ENCODE data around the gene TBC1D13. TPM values are rescaled to one million over a fixed set of nuclear protein-coding genes. Genes with fewer than 3 reads are reported as not detected.
"Not testable (repeated sequence)": the region's sequence is repeated elsewhere in the genome, so short reads cannot be mapped to it uniquely, and the experiment has no call there.

TBC1D13 gene
- total RNA-seq, 1 donor: 17.0 TPM

DNA sequence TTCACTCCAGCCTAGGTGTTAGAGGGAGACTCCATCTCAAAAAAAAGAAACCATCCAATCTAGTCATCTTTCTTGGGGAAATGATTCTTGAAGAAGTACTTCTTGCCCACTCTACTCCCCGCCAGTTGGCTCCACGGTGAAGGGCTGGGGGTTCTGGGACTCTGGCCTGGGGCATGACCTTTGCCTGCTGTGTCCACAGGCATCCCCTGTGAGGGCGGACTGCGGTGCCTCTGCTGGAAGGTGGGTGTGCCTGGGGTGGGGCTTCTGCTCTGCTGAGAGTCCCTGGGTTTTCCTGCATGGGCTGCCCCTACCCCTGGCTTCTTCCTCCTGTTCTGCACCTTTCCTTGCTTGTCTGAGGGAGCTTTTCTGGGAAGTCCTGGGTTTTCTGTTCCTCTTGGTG lies 3.5 kb downstream of the TBC1D13 start:
- H3K4me2 ChIP-seq (ENCODE audit: insufficient read depth, low read length): no peak overlapping the region
- H3K27me3 ChIP-seq (ENCODE audit: insufficient read depth, low read length): no peaks in the 10 kb centered on the region
- peaks cover 43% of the 10 kb centered on the region for H3K36me3 ChIP-seq (ENCODE audit: insufficient read depth, low read length)
- H2AFZ ChIP-seq (ENCODE audit: low read length): no peak overlapping the region
- DNase-seq (ENCODE audit: insufficient read length, low spot score, missing footprints): no peak
- H3K4me1 ChIP-seq (ENCODE audit: insufficient read depth, low read length): peaks cover 6% of the 10 kb centered on the region
- TF ChIP-seq, protein P1, sequence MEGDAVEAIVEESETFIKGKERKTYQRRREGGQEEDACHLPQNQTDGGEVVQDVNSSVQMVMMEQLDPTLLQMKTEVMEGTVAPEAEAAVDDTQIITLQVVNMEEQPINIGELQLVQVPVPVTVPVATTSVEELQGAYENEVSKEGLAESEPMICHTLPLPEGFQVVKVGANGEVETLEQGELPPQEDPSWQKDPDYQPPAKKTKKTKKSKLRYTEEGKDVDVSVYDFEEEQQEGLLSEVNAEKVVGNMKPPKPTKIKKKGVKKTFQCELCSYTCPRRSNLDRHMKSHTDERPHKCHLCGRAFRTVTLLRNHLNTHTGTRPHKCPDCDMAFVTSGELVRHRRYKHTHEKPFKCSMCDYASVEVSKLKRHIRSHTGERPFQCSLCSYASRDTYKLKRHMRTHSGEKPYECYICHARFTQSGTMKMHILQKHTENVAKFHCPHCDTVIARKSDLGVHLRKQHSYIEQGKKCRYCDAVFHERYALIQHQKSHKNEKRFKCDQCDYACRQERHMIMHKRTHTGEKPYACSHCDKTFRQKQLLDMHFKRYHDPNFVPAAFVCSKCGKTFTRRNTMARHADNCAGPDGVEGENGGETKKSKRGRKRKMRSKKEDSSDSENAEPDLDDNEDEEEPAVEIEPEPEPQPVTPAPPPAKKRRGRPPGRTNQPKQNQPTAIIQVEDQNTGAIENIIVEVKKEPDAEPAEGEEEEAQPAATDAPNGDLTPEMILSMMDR (IDR thresholded peaks at IDR 0.05; ENCODE audit: extremely low read depth, low read depth, low read length): no peak
- H3K9me3 ChIP-seq (ENCODE audit: low read depth, low read length): no peaks in the 10 kb centered on the region
- H3K79me2 ChIP-seq (ENCODE audit: insufficient read depth, low read length): peaks cover 25% of the 10 kb centered on the region
- H3K27ac ChIP-seq (ENCODE audit: low read depth, low read length): no peak overlapping the region
- H3K4me3 ChIP-seq (ENCODE audit: insufficient read depth, low read length): no peak overlapping the region
- H4K20me1 ChIP-seq (ENCODE audit: insufficient read depth, low read length): peaks cover 3% of the 10 kb centered on the region

DNA sequence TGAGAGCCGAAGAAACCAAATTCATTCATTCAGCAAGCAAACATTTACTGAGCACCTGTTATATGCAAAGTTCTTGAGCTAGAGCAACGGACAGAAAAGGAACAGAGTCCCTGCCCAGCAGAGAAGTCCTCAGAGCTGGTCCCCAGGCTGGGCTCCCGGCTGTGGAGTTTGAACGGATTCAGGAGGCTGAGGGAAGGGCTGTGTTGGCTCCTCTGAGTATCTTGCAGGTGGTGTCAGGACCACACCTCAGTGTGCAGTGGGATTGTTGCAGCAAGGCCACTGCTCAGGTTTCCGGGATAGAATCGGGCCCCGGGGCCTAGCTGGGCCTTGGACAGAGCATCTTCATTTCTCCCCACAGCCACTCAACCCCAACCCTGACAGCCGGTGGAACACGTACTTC lies 5.1 kb downstream of the TBC1D13 start:
- Histone ChIP-seq H3K36me3 (ENCODE audit: insufficient read depth, low read length) (peaks cover 54% of the 10 kb centered on the region), H3K9me3 (ENCODE audit: low read depth, low read length) (no peaks in the 10 kb centered on the region), H2AFZ (ENCODE audit: low read length) (no peak overlapping the region)

DNA sequence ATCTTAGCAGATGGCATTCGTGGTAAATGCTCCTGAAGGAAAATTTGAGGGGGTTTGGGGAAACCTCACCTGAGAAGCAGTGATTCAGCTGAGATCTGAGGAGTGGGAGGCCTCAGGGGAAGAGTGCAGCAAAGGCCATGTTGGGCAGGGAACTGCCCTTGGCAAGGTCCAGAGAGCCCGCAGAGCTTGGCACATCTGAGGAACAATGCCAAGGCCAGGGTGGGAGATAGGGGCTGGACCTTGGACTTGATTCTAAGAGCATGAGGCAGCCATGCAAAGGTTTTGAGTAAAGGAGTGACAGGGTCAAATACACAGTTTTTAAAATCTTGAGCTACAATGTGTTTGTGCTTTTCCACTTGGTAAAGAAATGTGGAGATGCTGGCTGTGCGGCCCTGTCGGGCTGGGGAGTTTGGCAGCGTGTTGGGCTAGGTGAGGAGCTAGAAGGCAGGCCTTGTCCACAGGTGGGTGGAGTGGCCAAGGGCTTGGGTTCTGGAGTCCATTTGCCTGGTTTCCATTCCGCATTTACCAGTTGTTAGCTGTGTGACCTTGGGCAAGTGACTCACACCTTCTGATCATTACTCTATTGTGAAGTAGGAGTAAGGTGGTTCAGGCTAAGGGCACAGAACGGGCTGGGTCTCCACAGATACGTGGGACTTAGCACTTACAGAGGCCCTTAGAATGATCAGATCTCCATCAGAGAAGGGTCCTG lies 6.1 kb downstream of the TBC1D13 start:
- H3K36me3 ChIP-seq (ENCODE audit: insufficient read depth, low read length): peaks cover 58% of the 10 kb centered on the region
- H3K4me3 ChIP-seq (ENCODE audit: insufficient read depth, low read length): no peak overlapping the region
- peaks cover 3% of the 10 kb centered on the region for H4K20me1 ChIP-seq (ENCODE audit: insufficient read depth, low read length)
- no peaks in the 10 kb centered on the region for H3K27me3 ChIP-seq (ENCODE audit: insufficient read depth, low read length)
- H2AFZ ChIP-seq (ENCODE audit: low read length): no peak overlapping the region
- H3K4me1 ChIP-seq (ENCODE audit: insufficient read depth, low read length): peaks cover 3% of the 10 kb centered on the region
- H3K79me2 ChIP-seq (ENCODE audit: insufficient read depth, low read length): peaks cover 10% of the 10 kb centered on the region
- no peak overlapping the region for H3K4me2 ChIP-seq (ENCODE audit: insufficient read depth, low read length)
- H3K9me3 ChIP-seq (ENCODE audit: low read depth, low read length): no peaks in the 10 kb centered on the region
- TF ChIP-seq, protein P1 (IDR thresholded peaks at IDR 0.05; ENCODE audit: extremely low read depth, low read depth, low read length): no peak
- DNase-seq (ENCODE audit: insufficient read length, low spot score, missing footprints): no peak
- H3K27ac ChIP-seq (ENCODE audit: low read depth, low read length): no peak overlapping the region

More for the DNA sequence above, 5.1 kb downstream of the TBC1D13 start:
- Histone ChIP-seq H3K27ac (ENCODE audit: low read depth, low read length) (no peak overlapping the region), H3K4me3 (ENCODE audit: insufficient read depth, low read length) (no peak overlapping the region), H3K4me1 (ENCODE audit: insufficient read depth, low read length) (peaks cover 6% of the 10 kb centered on the region), H4K20me1 (ENCODE audit: insufficient read depth, low read length) (peaks cover 3% of the 10 kb centered on the region), H3K4me2 (ENCODE audit: insufficient read depth, low read length) (no peak overlapping the region), H3K79me2 (ENCODE audit: insufficient read depth, low read length) (peaks cover 20% of the 10 kb centered on the region), H3K27me3 (ENCODE audit: insufficient read depth, low read length) (no peaks in the 10 kb centered on the region)
- peak; percentile 75 for DNase-seq (ENCODE audit: insufficient read length, low spot score, missing footprints)
- TF ChIP-seq, protein P1 (IDR thresholded peaks at IDR 0.05; ENCODE audit: extremely low read depth, low read depth, low read length): no peak

DNA sequence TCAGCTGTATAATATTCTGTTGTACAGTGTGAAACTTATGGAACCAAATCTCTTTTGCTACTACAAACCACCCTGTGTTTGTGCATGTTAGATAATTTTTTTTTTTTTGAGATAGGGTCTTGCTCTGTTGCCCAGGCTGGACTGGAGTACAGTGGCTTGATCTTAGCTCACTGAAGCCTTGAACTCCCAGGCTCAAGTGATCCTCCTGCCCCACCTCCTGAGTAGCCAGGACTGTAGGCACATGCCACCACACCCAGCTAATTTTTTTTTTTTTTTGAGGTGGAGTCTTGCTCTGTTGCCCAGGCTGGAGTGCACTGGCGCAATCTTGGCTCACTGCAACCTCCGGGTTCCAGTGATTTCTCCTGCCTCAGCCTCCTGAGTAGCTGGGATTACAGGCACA lies 7.9 kb downstream of the TBC1D13 start:
- not testable (repeated sequence) for H2AFZ ChIP-seq (ENCODE audit: low read length); H3K79me2 ChIP-seq (ENCODE audit: insufficient read depth, low read length); H3K27me3 ChIP-seq (ENCODE audit: insufficient read depth, low read length); DNase-seq (ENCODE audit: insufficient read length, low spot score, missing footprints); H3K4me3 ChIP-seq (ENCODE audit: insufficient read depth, low read length); H3K27ac ChIP-seq (ENCODE audit: low read depth, low read length); H4K20me1 ChIP-seq (ENCODE audit: insufficient read depth, low read length); H3K4me1 ChIP-seq (ENCODE audit: insufficient read depth, low read length); H3K9me3 ChIP-seq (ENCODE audit: low read depth, low read length); H3K4me2 ChIP-seq (ENCODE audit: insufficient read depth, low read length)
- H3K36me3 ChIP-seq (ENCODE audit: insufficient read depth, low read length): peaks cover 72% of the 10 kb centered on the region

Measured in osteoblast (primary cell).